Vagina (tissue), 2 donors: ENCODE data around the gene CEP162.
"Not testable (repeated sequence)": the region's sequence is repeated elsewhere in the genome, so short reads cannot be mapped to it uniquely, and the experiment has no call there.

ENCODE experiments used
- POLR2A ChIP-seq, 2 donors: fragments of 450-650 bp; IDR thresholded peaks; one replicate each; pipeline ENCODE4 v1.6.1; 2017; ENCODE audit warnings: antibody characterized with exemption in 2 of 2, mild to moderate bottlenecking in 2 of 2, moderate library complexity in 2 of 2
- POLR2AphosphoS5 ChIP-seq, 2 donors: sonication (generic); formaldehyde crosslinking; IDR thresholded peaks; one replicate each; pipeline ENCODE4 v1.9.0; 2017; ENCODE audit warnings: antibody characterized with exemption in 2 of 2, mild to moderate bottlenecking in 2 of 2, low read depth in 1 of 2; ENCODE audit not compliant: insufficient read depth in 1 of 2
- TF ChIP-seq, protein P1 (sequence below), 3 experiments: fragments of 450-650 bp in 2 of 3; fragments of 200-600 bp in 1 of 3; sonication (generic) in 1 of 3; IDR thresholded peaks; one replicate each; pipeline ENCODE4 v1.5.1; 2017 to 2019; ENCODE audit warnings: antibody characterized with exemption in 3 of 3, mild to moderate bottlenecking in 2 of 3, moderate library complexity in 2 of 3

GRCh38 chr6:84105215-84105924 is 122.1 kb downstream of the CEP162 start:
- TF ChIP-seq, protein P1, sequence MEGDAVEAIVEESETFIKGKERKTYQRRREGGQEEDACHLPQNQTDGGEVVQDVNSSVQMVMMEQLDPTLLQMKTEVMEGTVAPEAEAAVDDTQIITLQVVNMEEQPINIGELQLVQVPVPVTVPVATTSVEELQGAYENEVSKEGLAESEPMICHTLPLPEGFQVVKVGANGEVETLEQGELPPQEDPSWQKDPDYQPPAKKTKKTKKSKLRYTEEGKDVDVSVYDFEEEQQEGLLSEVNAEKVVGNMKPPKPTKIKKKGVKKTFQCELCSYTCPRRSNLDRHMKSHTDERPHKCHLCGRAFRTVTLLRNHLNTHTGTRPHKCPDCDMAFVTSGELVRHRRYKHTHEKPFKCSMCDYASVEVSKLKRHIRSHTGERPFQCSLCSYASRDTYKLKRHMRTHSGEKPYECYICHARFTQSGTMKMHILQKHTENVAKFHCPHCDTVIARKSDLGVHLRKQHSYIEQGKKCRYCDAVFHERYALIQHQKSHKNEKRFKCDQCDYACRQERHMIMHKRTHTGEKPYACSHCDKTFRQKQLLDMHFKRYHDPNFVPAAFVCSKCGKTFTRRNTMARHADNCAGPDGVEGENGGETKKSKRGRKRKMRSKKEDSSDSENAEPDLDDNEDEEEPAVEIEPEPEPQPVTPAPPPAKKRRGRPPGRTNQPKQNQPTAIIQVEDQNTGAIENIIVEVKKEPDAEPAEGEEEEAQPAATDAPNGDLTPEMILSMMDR (IDR thresholded peaks at IDR 0.05): not testable (repeated sequence)
- not testable (repeated sequence) for TF ChIP-seq POLR2A (IDR thresholded peaks at IDR 0.05); POLR2AphosphoS5 (IDR thresholded peaks at IDR 0.05; ENCODE audit: insufficient read depth in 1 of 2, low read depth in 1 of 2)
